Measurements from ENCODE around the gene PITX1.

The PITX1 gene

DNA sequence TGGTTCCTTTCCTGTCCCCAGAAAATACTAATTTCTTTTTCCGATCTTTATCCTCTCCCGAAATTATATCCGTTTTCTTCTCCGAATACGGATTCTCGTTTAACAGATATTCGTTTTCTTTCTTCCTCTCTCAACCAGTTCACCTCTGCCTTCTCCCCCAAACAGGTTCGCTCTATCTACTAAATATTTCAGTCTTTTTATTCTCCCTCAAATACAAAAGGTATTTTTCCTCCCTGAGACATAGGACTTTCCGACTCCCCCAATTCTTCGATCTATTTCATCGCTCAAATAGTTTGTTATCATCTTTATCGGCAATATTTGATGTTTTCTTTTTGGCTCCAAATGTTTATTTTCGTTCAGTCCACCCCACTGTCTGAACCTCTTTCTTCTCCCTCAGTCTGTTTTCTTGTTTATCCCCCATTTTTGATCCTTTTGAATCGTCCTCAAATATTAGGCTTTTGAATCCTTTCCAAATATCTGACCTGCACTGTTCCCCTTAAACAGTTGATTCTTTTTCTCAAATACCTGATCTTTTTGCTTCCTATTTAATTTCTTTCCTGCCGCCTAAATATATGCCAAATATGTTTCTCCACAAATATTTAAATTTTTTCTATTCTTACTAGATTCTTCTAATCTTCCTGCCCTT is 4.4 kb downstream of the PITX1 start:
- no peak for DNase-seq (ENCODE audit: low read depth)

DNA sequence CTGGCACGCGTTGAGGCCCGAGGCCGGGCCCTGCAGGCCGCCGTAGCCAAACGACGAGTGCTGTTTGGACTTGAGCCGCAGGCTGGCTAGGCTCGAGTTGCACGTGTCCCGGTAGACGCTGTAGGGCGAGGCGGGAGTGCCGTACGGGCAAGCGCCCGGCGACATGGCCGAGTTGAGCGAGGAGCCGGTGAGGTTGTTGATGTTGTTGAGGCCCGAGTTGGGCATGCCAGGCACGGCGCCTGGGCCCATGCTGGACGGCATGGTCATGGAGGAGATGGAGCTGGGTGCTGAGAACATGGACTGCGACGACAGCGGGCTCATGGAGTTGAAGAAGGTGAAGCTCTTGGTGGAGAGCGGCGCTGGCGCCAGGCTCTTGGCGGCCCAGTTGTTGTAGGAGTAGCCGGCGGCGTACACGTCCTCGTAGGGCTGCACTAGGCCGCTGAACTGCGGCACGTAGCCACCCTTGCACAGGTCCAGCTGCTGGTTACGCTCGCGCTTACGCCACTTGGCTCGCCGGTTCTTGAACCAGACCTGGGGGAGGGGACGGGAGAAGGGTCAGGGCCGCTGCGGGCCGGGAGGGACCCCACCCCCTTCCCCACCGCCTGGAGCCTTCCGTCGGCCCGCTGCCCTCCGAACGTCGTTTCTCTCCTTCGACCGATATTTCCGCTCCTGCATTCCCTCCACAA is 5.1 kb downstream of the PITX1 start:
- DNase-seq (ENCODE audit: low read depth), result peak; percentile 79

DNA sequence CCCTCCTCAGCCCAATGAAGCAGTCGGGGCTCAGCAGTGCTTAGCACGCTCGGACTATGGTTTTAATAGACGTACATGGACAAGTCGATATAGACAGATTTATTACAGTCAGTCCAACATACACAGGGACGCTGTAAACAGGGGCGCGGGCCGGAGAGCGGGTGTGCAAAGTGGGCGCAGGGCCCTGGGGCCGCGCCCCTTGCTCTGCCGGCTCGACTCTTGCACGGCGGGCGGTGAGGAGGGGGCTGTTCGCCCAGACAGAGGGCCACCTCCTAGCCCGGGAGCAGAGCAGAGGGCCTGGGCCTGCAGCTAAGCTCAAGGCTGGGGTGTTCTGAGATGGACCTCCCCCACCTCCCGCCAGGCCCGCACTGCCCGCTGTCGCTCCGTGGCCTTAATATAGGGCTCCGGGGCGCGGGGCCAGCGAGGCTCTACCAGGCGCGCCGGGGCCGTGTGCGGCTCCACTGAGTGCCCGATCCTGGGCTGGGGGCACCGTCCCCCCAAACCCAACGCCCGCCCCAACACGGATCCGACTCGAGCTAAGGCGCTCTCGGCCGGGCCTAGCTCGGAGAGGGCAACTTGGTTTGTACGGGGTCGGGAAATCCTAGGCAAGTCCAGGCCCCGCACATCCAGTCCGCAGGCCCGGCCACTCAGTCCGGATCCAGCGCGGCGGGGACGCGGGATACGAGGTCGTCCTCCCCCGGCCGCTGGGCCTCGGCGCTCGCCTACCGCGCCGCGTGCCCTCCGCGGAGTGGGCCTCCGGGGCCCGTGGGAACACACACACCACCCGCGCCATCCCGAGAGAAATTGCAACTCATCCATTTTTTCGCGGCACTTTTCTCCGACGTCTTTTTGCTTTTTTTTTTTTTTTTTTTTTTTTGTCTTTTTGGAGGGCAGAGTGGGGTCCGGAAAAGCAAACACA is 6.1 kb downstream of the PITX1 start:
- peak; percentile 20 for DNase-seq (ENCODE audit: low read depth)

DNA sequence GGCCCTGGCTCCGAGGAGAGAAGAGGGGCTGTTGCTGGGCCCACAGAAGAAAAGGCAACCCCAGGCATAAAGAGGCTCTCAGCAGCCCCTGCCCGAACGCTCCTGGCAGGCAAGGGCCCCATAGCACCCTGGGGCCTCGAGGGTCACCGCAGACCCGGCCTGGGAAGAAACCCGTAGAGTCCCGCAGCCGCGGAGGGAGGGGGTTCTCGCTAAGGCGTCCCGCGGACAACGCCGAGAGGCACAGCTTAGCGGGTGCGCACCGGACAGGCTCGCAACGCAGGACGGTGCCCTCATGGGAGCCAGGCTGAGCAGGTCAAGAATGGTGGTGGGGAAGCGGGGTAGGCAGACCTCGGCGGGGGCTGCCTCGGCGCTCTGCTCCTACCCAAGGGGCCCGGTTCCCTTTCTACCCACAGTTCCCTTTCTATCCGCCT is 6.7 kb downstream of the PITX1 start:
- DNase-seq (ENCODE audit: low read depth), result peak; percentile 22

DNA sequence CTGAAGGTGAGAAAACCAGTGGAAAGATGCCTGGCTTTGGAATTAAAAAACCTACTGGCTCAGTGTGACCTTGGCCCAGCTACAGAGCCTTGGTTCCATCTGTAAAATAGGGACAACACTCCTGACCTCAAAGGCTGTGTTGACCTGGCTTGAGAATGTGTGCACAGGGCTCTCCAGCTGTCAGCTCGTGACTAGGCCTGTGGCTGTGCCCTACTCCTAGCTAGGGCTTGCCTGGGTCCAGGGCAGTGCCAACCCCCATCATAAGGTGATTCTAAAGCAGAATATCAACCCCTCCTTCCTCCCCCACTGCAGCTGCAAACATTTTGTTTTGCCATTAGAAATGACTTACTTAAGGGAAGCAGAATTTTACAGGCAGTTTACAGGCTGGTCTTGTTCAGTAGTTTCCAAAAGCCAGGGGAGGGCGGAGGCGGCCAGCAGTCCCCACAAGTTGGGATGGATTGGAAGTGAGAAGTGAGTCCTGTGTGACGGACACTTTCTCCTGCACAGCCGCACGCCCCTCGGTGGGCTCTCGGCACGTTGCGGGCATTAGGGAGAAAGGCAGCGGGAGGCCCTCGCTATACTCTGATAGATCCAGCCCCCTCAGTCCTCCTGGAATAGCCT is 7.3 kb downstream of the PITX1 start:
- DNase-seq (ENCODE audit: low read depth), result peak; percentile 11

DNA sequence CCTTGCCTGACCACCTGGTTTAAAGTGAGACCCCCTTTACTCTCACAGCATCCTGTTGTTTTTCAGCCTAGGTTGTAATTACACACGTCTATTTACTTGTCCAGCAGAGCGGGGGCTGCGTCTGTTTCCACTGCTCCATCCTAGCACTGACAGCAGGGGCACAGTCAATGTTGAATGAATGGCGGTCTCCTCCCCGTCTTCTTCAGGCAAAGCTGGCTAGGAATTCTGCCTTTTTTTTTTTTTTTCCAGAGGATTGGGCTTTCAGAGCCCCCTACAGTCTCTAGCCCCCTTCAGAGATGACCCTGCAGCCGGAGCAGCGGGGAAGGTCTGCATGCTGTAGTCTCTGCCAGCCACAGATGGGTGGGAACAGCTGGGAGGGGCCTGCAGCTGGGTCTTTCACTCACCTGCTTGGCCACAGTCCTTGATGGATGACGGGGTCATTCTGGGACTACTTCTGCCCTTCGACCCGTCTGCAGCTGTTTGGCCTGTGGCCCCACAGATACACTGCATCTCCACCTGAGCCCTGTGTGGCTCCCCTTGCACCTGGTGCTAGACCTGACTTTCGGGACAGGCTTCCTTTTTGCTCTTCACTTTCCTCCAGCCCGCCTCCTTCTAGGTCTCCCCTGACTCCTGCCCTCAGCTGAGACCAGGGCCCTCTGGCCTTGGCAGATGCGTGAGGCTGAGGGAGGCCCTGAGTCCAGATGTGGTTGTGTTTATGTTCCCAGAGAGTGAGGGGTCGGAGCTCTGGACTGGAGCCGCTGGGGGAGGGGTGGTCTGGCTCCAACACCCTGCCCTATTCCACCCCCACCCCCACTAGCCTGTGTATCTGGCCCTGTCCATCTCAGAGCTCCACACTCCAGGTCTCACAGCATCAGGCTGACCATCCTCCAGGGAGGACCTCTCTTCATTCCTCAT is 8.0 kb downstream of the PITX1 start:
- no peak for DNase-seq (ENCODE audit: low read depth)

DNA sequence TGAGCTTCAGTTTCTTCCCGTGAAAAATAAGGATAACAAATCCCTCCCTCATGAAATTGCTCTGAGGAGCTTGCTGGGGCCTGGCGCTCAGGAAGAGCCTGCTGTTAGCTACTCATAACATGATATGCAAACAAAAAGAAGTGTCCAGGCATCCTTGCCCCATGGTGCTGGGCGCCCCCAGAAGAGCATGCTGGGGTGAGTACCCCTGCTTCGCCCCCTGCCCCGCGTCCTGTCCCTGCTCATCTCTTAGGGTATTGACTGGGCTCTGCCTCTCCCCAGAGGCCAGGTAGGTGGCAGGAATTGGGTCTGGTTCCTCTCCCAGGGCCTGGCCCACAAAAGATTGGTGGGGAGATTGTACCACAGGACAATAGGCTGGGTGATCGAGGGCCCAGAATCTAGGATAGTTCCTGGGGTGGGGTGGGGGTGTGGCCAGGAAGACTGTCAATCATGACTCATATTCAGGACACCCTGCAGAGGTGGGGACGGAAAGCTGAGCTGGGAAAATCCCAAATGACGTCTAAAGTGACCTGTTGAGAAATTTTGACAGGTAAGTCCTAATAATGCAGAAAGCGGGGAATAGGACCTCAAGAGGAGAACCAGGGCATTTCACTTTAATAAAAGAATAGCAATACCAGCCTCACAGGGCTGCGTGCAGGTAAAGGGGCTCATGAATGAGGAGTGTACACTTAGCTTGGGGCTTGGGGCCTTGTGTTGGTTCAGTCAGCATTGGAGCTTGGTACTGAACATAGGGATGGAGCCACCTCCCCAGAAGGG is 8.9 kb downstream of the PITX1 start:
- peak; percentile 65 for DNase-seq (ENCODE audit: low read depth)

DNA sequence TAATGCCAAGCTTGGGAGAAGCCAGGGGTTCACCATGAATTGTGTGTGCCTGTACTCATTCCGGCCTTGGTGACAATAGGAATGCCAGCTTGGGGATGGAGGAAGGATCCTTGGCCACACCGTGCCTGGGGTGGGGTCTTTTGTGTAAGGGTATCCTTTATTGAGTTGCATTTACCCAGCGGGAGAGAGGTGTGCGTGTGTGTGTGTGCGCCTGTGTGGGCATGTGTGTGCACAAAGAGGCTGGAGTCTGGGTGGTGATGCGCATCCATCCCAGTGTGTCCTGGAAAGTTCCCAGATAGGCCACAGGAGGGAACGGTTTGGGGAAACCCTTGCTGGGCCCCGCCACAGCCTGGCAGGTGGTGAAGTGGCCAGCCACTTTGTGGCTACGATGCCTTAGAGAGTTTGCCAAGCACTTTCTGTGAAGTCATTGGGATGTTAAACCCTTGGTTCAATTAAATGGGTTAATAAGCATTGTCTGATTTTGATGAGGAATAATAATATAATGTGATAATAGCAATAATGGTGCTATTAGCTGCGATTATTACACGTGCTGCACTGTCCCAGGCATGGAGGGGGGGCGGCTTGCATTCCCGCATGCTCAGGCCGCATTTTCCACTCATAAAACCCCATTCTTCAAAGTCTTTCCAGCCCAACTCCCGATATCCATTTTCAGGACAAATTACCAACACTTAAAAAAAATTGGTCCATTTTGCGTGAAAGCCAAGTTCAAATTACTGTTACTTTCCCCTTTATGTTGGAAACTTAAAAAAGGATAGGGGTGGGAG is 13.7 kb downstream of the PITX1 start:
- no peak for DNase-seq (ENCODE audit: low read depth)

DNA sequence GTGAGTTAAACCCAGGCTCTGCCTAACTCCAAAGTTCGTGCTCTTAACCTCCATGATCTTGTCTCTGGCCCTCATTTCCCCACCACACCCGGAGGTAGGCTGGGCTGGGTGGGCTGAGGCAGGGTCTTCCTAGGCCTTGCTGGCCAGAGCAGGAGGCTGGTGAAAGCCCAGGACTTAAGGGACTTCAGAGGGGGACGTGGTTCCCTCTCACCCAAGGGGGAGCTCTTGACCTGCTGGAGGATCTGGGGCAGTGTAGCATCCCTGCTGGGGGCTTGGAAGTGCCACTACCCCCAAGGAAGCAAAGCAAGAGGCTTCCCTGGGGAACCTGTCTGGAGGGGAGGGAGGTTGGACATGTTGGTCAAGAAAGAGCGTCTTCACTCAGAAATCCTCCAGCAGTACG is 14.7 kb downstream of the PITX1 start:
- no peak for DNase-seq (ENCODE audit: low read depth)

DNA sequence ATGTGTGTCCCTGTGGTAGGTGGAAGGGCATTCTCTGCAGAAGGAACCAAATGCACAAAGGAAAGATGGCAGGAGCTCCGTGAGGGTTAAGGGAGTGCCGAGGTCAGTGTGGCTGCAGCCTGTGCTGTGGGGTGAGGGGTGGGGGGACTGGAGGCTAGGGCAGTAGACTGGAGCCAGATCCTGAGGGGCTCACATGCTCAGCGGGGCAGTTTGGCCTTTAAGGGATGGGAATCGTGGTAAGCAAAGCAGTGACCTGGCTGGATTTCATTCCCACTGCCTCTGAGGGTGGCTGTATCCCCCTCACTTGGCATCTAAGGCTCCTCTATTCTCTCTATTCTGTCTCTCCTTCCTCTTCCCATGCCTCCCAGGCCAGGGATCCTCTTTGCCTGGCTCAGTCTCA is 15.6 kb downstream of the PITX1 start:
- DNase-seq (ENCODE audit: low read depth), result no peak

DNA sequence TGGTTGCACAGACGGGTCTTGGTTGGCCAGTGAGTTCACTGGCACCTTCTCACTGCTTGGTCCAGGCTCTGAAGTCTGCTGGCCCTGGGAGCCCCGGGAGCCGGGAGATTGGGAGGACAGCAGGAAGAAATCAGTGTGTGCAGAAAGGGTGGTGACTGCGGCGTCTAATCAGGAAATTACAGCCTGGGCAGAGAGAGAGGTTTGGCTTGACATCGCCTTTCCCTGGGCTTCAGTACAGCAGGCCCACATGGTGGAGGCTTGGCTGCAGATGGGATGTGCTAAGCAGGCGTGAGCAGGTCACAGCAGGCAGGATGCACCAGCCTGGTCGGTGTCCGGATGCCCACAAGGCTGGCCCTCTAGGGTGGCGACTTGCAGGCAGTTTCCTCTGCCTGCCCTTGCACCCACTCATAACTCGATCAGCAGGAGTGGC is 17.2 kb downstream of the PITX1 start:
- DNase-seq (ENCODE audit: low read depth), result no peak

DNA sequence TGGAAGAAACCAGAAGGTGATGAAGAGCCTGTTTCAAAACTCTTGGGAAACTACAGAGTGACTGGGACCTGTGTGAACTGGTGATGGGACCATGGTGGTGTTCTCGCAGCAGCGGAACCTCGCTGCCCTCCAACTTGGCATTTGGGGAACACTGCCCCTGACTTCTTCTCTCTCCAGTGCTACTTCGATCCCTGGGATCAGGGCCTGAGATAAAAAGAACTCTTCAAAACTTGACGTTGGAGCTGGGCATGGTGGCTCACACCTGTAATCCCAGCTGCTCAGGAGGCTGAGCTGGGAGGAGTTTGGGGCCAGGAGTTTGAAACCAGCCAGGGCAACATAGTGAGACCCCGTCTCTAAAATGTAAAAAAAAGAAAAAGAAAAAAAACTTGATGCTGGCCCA is 18.1 kb downstream of the PITX1 start:
- no peak for DNase-seq (ENCODE audit: low read depth)

DNA sequence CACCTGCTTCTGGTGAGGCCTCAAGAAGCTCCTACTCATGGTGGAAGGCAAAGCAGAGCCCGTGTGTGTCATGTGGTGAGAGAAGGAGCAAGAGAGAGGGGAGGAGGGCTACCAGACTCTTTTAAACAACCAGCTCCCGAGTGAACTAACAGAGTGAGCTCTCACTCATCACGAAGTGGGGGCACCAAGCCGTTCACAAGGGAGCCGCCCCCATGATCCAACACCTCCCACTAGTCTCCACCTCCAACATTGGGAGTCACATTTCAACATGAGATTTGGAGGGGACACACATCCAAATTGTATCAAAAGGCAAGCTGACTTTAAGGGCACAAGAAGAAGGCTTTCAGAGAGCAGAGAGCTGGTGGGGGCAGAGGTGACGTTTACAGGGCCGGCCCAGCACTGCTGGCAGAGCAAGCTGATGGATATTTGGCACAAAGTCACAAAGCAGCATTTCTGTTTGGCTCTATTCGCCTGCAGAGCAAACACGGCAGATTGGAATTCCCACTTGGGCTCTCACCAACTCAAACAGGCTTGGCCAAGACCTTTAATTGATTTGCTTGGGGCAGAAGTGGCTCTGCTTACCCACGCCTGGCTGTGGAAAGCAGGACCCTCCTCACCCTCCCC is 20.0 kb downstream of the PITX1 start:
- peak; percentile 22 for DNase-seq (ENCODE audit: low read depth)

DNA sequence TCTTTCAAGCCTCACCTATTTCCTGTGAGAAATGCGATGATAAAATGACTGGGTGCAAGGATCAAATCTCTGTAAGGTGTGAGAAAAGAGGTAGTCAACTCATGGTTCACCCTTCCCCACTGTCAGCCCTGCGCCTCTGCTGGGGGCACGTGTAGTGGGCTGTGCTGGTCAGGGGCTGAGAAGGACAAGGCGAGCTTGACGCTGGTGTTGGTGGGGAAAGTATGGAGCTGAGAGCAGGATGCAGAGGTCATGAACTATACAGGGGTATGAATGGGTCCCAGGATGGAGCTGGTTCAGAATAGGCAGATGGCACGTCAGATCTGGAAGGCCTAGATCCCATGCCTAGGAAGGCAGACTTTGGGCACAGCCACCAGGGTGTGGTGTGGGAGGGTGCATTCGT is 20.6 kb downstream of the PITX1 start:
- no peak for DNase-seq (ENCODE audit: low read depth)

DNA sequence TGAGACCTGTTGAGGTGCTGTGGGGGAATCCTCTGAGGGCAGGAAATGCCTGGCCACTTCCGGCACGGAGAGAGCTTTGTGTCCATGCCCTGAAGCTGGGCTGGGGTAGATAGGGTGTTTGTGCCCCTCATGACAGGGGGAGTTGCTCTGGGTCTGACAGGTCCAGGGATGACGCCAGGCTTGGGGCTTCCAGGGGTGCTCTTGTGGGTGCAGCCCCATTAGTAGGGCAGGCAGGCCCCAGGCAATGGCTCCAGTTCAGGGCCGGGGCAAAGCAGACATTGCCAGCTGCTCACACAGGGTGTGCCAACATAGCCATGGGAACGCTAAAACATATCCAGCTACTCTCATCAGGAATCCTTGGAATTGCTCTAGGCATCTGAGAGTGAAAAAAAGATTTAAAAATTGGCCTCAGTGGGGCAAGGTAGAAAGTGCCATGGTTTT is 21.1 kb downstream of the PITX1 start:
- DNase-seq (ENCODE audit: low read depth), result no peak

DNA sequence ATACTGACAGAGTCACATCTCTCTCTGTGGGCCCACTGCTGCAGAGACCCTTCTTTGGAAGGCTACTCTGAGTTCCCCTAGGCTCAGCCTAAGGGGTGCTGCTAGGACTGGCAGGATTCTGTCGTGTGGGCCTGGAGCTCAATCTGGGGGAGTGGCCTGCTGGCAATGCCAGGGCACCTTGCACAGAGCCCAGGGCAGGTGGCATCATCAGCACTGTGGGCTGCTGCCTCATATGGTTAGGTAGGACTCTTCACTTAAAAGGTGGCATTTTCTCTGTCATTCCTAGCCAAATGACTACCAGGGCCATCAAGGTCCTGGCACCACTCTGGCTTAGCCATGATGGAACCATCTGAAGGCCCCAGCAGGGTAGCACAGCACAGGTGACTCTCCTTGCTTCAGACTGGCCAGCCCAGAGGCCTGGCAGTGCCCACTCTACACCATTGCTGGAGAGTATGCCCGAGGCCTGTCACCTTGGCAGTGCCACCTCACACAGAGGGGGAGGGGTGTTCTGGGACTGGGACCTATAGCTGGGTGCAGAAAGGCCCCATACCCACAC is 21.9 kb downstream of the PITX1 start:
- no peak for DNase-seq (ENCODE audit: low read depth)

DNA sequence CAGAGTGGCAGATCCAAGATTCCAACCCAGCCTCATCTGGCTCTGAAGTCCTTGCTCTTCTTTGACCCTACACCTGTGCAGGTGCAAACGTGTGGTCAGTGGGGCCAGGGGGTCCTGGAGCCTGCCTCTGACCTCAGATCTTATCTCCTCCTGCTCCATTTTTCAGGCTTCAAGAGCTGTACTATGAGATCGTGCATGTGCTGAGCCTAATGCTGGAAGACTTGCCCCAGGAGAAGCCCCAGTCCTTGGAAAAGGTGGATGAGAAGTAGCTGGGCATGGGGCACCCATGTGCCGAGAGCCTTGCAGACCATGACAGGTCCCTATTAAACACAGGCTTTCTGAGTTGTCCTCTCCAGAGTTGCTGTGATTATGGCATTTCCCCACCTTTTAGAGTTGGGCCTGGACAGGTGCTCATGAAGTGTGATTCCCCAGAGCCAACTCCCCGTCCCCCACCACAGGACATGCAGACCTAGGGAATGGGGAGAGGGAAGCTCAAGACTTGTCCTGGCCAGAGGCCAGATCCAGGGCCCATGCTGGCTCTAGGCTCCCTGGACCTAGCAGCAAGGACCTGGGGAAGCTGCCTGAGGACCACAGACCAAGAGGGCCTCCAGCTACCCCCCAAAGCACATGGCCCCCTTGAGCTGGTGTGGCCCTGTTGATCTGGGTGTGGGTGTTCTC is 22.5 kb downstream of the PITX1 start:
- no peak for DNase-seq (ENCODE audit: low read depth)
